Cerebellar nuclear complex (tissue), 1 donor: Measurements from ENCODE around the gene CD1C.
"Not testable (repeated sequence)": the region's sequence is repeated elsewhere in the genome, so short reads cannot be mapped to it uniquely, and the experiment has no call there.

ENCODE experiments used
- DNase-seq, 2 experiments: peaks; one replicate each; lab custom pipeline; 2025; lab: John Stamatoyannopoulos, UW

CD1C gene

GRCh38 chr1:158289811-158290210 is at the start of gene CD1C:
TSS of gene CD1C (plus strand) at chr1:158289923. CDS start at chr1:158290065, 142 bp downstream.
- no peak for DNase-seq

GRCh38 chr1:158246650-158247049 is 43.1 kb upstream of the CD1C start:
- no peak for DNase-seq

GRCh38 chr1:158248118-158248517 is 41.6 kb upstream of the CD1C start:
- no peak for DNase-seq

GRCh38 chr1:158248771-158249170 is 41.0 kb upstream of the CD1C start:
- DNase-seq, result no peak

- DNase-seq, result no peak
Observed at GRCh38 chr1:158249646-158250045, 40.1 kb upstream of the CD1C start.

- no peak for DNase-seq
Observed at GRCh38 chr1:158251163-158251562, 38.6 kb upstream of the CD1C start.

GRCh38 chr1:158255656-158256055 is 34.1 kb upstream of the CD1C start:
- no peak for DNase-seq

GRCh38 chr1:158256747-158257146 is 33.0 kb upstream of the CD1C start:
- DNase-seq, result not testable (repeated sequence)

- no peak for DNase-seq
Observed at GRCh38 chr1:158257888-158258287, 31.8 kb upstream of the CD1C start.

- no peak for DNase-seq
Observed at GRCh38 chr1:158259117-158259516, 30.6 kb upstream of the CD1C start.

GRCh38 chr1:158272681-158273080 is 17.0 kb upstream of the CD1C start:
- DNase-seq, result no peak

GRCh38 chr1:158274797-158275196 is 14.9 kb upstream of the CD1C start:
- no peak for DNase-seq

GRCh38 chr1:158282421-158282820 is 7.3 kb upstream of the CD1C start:
- not testable (repeated sequence) for DNase-seq

- no peak for DNase-seq
Observed at GRCh38 chr1:158283965-158284364, 5.8 kb upstream of the CD1C start.

- no peak for DNase-seq
Observed at GRCh38 chr1:158285756-158286241, 3.9 kb upstream of the CD1C start.

GRCh38 chr1:158286487-158286886 is 3.2 kb upstream of the CD1C start:
- DNase-seq, result no peak

- no peak for DNase-seq
Observed at GRCh38 chr1:158286941-158287346, 2.8 kb upstream of the CD1C start.

- DNase-seq, result no peak
Observed at GRCh38 chr1:158290321-158290844, 660 bp downstream of the CD1C start.

- DNase-seq, result no peak
Observed at GRCh38 chr1:158295791-158296190, 6.1 kb downstream of the CD1C start.

GRCh38 chr1:158310623-158311022 is 20.9 kb downstream of the CD1C start:
- DNase-seq, result no peak

- DNase-seq, result no peak
Observed at GRCh38 chr1:158311066-158311465, 21.3 kb downstream of the CD1C start.

GRCh38 chr1:158323866-158324265 is 34.1 kb downstream of the CD1C start:
- no peak for DNase-seq

- DNase-seq, result no peak
Observed at GRCh38 chr1:158324395-158324794, 34.7 kb downstream of the CD1C start.

- DNase-seq, result no peak
Observed at GRCh38 chr1:158327481-158327880, 37.8 kb downstream of the CD1C start.
